GM21528 (cell line): ENCODE data around the gene CEP95.
"Not testable (repeated sequence)": the region's sequence is repeated elsewhere in the genome, so short reads cannot be mapped to it uniquely, and the experiment has no call there.

ENCODE experiments used
- ATAC-seq: cut with Tn5 transposase; IDR thresholded peaks from one replicate; pipeline ENCODE4 v1.9.1; 2021; ENCODE audit warnings: mild to moderate bottlenecking, moderate library complexity; ENCODE audit not compliant: unreplicated experiment, low FRiP score

Gene CEP95

GRCh38 chr17:64565563-64565962 is 58.8 kb downstream of the CEP95 start:
- no peak for ATAC-seq

GRCh38 chr17:64571746-64572145 is 65.0 kb downstream of the CEP95 start:
- no peak for ATAC-seq

- no peak for ATAC-seq
Measured at GRCh38 chr17:64572682-64573154, 65.9 kb downstream of the CEP95 start.

GRCh38 chr17:64573214-64573613 is 66.4 kb downstream of the CEP95 start:
- no peak for ATAC-seq

- no peak for ATAC-seq
Measured at GRCh38 chr17:64574646-64575045, 67.9 kb downstream of the CEP95 start.

GRCh38 chr17:64575431-64575830 is 68.7 kb downstream of the CEP95 start:
- ATAC-seq: no peak

GRCh38 chr17:64577025-64577424 is 70.2 kb downstream of the CEP95 start:
- ATAC-seq: not testable (repeated sequence)

GRCh38 chr17:64579917-64580316 is 73.1 kb downstream of the CEP95 start:
- ATAC-seq: no peak

- no peak for ATAC-seq
Measured at GRCh38 chr17:64580384-64581315, 73.9 kb downstream of the CEP95 start.

- no peak for ATAC-seq
Measured at GRCh38 chr17:64583038-64583437, 76.3 kb downstream of the CEP95 start.

- ATAC-seq: no peak
Measured at GRCh38 chr17:64585146-64585545, 78.4 kb downstream of the CEP95 start.
